ENCODE data around the gene LHCGR. TPM values are rescaled to one million over a fixed set of nuclear protein-coding genes. Genes with fewer than 3 reads are reported as not detected.

The LHCGR gene
- total and polyA plus RNA-seq, 10 donors = 0.03 TPM; not detected in 9

DNA sequence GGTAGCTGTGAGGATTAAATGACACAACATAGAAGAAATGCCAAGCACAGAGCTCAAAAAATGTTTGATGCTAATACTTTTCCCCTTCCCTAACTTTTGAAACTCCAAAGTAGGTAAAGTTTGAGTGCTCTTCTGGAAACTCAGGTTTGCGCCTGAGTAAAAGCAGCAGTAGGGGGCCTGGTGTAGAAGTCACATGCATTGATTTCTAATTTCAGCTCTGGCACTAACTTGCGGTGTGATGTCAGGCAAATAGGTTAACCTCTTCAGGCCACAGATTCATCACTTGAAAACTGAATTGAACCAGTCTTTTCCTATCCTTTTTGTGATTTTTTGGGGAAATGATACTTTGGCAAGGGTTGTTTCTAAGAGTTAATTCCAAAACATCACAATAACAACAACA is 27.2 kb downstream of the LHCGR start:
- intact Hi-C loops (cut with DNase I; ENCODE audit: low total_unique reads) = no loop called here
- TF ChIP-seq, protein P1, sequence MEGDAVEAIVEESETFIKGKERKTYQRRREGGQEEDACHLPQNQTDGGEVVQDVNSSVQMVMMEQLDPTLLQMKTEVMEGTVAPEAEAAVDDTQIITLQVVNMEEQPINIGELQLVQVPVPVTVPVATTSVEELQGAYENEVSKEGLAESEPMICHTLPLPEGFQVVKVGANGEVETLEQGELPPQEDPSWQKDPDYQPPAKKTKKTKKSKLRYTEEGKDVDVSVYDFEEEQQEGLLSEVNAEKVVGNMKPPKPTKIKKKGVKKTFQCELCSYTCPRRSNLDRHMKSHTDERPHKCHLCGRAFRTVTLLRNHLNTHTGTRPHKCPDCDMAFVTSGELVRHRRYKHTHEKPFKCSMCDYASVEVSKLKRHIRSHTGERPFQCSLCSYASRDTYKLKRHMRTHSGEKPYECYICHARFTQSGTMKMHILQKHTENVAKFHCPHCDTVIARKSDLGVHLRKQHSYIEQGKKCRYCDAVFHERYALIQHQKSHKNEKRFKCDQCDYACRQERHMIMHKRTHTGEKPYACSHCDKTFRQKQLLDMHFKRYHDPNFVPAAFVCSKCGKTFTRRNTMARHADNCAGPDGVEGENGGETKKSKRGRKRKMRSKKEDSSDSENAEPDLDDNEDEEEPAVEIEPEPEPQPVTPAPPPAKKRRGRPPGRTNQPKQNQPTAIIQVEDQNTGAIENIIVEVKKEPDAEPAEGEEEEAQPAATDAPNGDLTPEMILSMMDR (IDR thresholded peaks at IDR 0.05 in 8 of 11, conservative IDR thresholded peaks at IDR 0.05 in 3 of 11) = no peak
- TF ChIP-seq POLR2AphosphoS5 (IDR thresholded peaks at IDR 0.05) (no peak), POLR2A (IDR thresholded peaks at IDR 0.05) (no peak)
- H3K9me3 ChIP-seq = no peaks in the 10 kb centered on the region
- no peak for DNase-seq
- H3K27ac ChIP-seq = no peak overlapping the region
- H3K4me1 ChIP-seq = no peaks in the 10 kb centered on the region
- peaks cover 0 to 3% (median 0%) of the 10 kb centered on the region in 7 donors for H3K27me3 ChIP-seq (replicated peaks in 1 of 7)
- no peaks in the 10 kb centered on the region for H3K36me3 ChIP-seq
- H3K4me3 ChIP-seq = no peak overlapping the region
- WGBS, 5 donors = 94 to 98% (median 95%) methylated on average over 2 of the region's 2 CpGs

DNA sequence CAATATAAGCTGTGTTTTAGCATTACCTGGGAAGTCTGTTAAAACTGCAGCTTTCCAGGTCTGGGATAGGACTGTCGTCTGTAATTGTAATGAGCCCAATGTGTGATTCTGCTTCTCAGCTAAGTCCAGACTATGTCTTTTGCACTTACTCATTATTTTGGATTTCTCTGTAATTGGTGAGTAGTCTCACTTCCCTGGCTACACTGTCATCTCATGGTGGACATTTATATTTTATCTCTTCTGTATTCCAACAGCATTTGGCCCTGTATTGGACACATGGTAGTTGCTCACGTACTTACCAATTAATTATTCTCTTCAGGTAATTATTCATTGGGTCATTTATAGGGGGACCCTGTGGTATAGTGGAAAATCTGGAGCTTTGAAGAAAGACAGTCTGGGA is 28.0 kb downstream of the LHCGR start:
- no peaks in the 10 kb centered on the region for H3K9me3 ChIP-seq
- 78 to 87% (median 79%) methylated on average over 2 of the region's 2 CpGs for WGBS, 5 donors
- H3K27me3 ChIP-seq (replicated peaks in 1 of 7) = no peaks in the 10 kb centered on the region
- H3K4me1 ChIP-seq = no peaks in the 10 kb centered on the region
- H3K36me3 ChIP-seq = no peaks in the 10 kb centered on the region
- no peak for DNase-seq
- no peak overlapping the region for H3K27ac ChIP-seq
- TF ChIP-seq, protein P1 (IDR thresholded peaks at IDR 0.05 in 8 of 11, conservative IDR thresholded peaks at IDR 0.05 in 3 of 11) = no peak
- TF ChIP-seq POLR2AphosphoS5 (IDR thresholded peaks at IDR 0.05) (no peak), POLR2A (IDR thresholded peaks at IDR 0.05) (no peak)
- H3K4me3 ChIP-seq = no peak overlapping the region
- intact Hi-C loops (cut with DNase I; ENCODE audit: low total_unique reads) = no loop called here

- TF ChIP-seq POLR2AphosphoS5 (IDR thresholded peaks at IDR 0.05) (no peak), POLR2A (IDR thresholded peaks at IDR 0.05) (no peak)
- TF ChIP-seq, protein P1 (IDR thresholded peaks at IDR 0.05 in 8 of 11, conservative IDR thresholded peaks at IDR 0.05 in 3 of 11) = no peak
- Histone ChIP-seq H3K9me3 (no peaks in the 10 kb centered on the region), H3K27ac (no peak overlapping the region), H3K36me3 (no peaks in the 10 kb centered on the region), H3K27me3 (replicated peaks in 1 of 7) (no peaks in the 10 kb centered on the region), H3K4me1 (no peaks in the 10 kb centered on the region), H3K4me3 (no peak overlapping the region)
- WGBS, 5 donors = 64 to 77% (median 66%) methylated on average over 7 of the region's 7 CpGs
- intact Hi-C loops (cut with DNase I; ENCODE audit: low total_unique reads) = no loop called here
- DNase-seq = no peak
Observed at GRCh38 chr2:48725696-48726494, 29.6 kb downstream of the LHCGR start.

DNA sequence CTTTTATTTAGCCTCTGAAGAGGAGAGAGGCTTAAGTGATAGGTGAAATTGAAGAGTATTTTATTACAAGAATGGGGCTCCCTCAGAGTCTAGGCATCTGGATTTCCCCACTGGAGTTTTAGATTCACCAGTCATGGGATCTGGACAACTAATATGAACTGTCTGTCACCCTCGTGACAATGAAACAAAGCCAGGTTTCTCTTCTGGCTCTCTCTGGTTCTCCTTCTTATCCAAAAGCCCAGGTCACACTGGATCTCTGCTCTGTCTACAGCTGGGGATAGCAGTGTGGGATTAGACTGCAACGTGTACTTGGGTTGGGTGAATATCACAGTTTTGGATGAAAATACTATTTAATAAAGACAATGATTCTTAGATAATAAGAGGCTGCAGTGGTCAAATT is 31.2 kb downstream of the LHCGR start:
- intact Hi-C loops (cut with DNase I; ENCODE audit: low total_unique reads) = no loop called here

More for the DNA sequence above, 31.2 kb downstream of the LHCGR start:
- 76 to 87% (median 84%) methylated on average over 2 of the region's 2 CpGs for WGBS, 5 donors
- H3K4me3 ChIP-seq = no peak overlapping the region
- TF ChIP-seq, protein P1 (IDR thresholded peaks at IDR 0.05 in 8 of 11, conservative IDR thresholded peaks at IDR 0.05 in 3 of 11) = no peak
- TF ChIP-seq POLR2AphosphoS5 (IDR thresholded peaks at IDR 0.05) (no peak), POLR2A (IDR thresholded peaks at IDR 0.05) (no peak)
- DNase-seq = no peak
- no peaks in the 10 kb centered on the region for H3K27me3 ChIP-seq (replicated peaks in 1 of 7)
- no peaks in the 10 kb centered on the region for H3K9me3 ChIP-seq
- H3K36me3 ChIP-seq = no peaks in the 10 kb centered on the region
- H3K4me1 ChIP-seq = no peaks in the 10 kb centered on the region
- no peak overlapping the region for H3K27ac ChIP-seq

Data from spleen (tissue), 11 donors.